AG04449 (cell line): Measurements from ENCODE around the gene TEKTIP1.

ENCODE experiments used
- CTCF ChIA-PET: fragments of 350-600 bp; formaldehyde crosslinking; extraction: SDS; loops from one replicate; lab custom pipeline; 2021; ENCODE audit warnings: antibody characterized with exemption; lab: Yijun Ruan, JAX
- POLR2A ChIA-PET: fragments of 400-600, 350-600 bp; formaldehyde crosslinking; extraction: SDS; loops from one replicate; lab custom pipeline; 2020; ENCODE audit warnings: antibody characterized with exemption, inconsistent platforms; lab: Yijun Ruan, JAX
- DNase-seq: peaks from one replicate; pipeline ENCODE4 v3.0.0-alpha.2; 2010; ENCODE audit warnings: low read depth, low spot score
- H3K4me3 ChIP-seq: 2 replicates; pipeline ENCODE4 v1.5.1; 2011; ENCODE audit warnings: low read depth, mild to moderate bottlenecking, control low read depth, low read length
- TF ChIP-seq, protein P1 (sequence below): IDR thresholded peaks from one replicate; pipeline ENCODE4 v1.5.1; 2011; ENCODE audit warnings: mild to moderate bottlenecking, moderate library complexity, low read length, control low read depth, inconsistent platforms; ENCODE audit not compliant: insufficient read depth; ENCODE audit errors: missing control alignments

The TEKTIP1 gene

DNA sequence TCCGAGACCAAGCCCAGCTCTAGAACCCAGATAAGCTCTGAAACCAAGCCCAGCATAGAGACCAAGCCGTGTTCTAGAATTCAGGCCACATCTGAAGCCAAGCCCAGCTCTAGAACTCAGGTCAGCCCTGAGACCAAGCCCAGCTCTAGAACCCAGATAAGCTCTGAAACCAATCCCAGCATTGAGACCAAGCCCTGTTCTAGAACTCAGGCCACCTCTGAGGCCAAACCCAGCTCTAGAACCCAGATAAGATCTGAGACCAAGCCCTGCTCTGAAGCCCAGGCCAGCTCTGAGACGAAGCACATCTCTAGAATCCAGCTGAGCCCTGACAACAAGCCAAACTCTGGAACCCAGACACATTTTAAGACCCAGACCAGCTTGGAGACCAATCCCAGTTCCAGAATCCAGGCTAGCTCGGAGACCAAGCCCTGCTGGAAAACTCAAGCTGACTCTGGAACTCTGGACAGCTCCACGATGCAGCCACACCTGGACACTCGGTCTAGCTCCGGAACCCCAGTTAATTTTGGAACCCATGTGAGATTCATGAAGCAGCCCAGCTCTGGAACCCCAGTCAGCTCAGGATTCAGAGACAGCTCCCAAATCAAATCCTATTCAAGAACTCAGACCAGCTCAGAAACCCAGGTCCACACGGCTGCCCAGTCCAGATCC, 52.2 kb downstream of the TEKTIP1 start:
- DNase-seq, result no peak
- CTCF ChIA-PET, result interaction anchor here (0.6 to 1.0 kb wide), 2 partner anchors 9 to 127 kb away, joined by 3 read pairs; no protein-coding TSS in a partner anchor
- H3K4me3 ChIP-seq, result no peak overlapping the region
- TF ChIP-seq, protein P1, sequence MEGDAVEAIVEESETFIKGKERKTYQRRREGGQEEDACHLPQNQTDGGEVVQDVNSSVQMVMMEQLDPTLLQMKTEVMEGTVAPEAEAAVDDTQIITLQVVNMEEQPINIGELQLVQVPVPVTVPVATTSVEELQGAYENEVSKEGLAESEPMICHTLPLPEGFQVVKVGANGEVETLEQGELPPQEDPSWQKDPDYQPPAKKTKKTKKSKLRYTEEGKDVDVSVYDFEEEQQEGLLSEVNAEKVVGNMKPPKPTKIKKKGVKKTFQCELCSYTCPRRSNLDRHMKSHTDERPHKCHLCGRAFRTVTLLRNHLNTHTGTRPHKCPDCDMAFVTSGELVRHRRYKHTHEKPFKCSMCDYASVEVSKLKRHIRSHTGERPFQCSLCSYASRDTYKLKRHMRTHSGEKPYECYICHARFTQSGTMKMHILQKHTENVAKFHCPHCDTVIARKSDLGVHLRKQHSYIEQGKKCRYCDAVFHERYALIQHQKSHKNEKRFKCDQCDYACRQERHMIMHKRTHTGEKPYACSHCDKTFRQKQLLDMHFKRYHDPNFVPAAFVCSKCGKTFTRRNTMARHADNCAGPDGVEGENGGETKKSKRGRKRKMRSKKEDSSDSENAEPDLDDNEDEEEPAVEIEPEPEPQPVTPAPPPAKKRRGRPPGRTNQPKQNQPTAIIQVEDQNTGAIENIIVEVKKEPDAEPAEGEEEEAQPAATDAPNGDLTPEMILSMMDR, result no peak
- POLR2A ChIA-PET, result interaction anchor here (0.7 to 1.1 kb wide), 3 partner anchors 23 to 34 kb away, joined by 3 read pairs; no protein-coding TSS in a partner anchor

DNA sequence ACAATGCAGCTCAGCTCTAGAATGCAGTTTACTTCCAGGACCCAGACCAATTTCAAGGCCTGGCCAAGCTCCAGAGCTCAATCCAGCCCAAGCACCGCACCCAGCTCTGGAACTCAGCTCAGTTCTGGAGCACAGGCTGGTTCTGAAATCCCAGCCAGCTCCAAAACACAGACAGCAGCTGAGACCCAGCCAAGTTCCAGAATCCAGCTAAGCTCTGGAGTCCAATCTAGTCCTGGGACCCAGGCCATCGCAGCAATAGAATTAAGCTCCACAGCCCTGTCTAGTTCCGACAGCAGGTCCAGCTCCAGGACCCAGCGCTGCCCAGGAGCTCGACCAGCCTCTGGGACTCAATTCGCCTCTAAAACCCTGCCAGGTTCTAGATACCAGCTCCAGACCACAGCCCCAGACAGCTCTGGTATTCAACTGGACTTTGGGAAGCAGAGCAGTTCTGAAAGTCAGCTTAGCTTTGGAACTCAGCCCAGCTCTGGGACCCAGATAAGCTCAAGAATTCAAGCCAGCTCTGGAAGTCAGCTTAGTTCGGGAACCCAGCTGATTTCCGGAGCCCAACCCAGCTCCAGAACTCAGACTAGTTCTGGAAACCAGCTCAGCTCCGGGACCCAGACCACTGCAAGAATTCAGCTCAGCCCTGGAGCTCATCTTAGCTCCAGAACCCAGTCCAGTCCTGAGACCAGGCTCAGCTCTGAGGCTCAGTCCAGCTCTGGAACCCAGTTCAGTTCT, 53.1 kb downstream of the TEKTIP1 start:
- POLR2A ChIA-PET, result interaction anchor here (0.8 to 1.1 kb wide), 2 partner anchors 22 to 31 kb away, joined by 3 read pairs; no protein-coding TSS in a partner anchor
- TF ChIP-seq, protein P1, result no peak
- CTCF ChIA-PET, result interaction anchor here (0.6 to 1.0 kb wide), 2 partner anchors 48 to 126 kb away, joined by 3 read pairs; no protein-coding TSS in a partner anchor
- no peak overlapping the region for H3K4me3 ChIP-seq
- no peak for DNase-seq

GRCh38 chr19:3593156-3593555, 54.2 kb downstream of the TEKTIP1 start:
- no peak for DNase-seq
- H3K4me3 ChIP-seq, result no peak overlapping the region
- CTCF ChIA-PET, result no interaction called here
- TF ChIP-seq, protein P1, result no peak
- POLR2A ChIA-PET, result no interaction called here
